H9 (cell line): Measurements from ENCODE around the gene ACTC1. TPM values are rescaled to one million over a fixed set of nuclear protein-coding genes. Genes with fewer than 3 reads are reported as not detected.

Source experiments
- DNase-seq: peaks from one replicate; pipeline ENCODE4 v3.0.0-alpha.2; 2017
- H2AFZ ChIP-seq: one replicate; pipeline ENCODE4 v1.6.1; 2013; ENCODE audit warnings: mild to moderate bottlenecking, low read length, control low read depth, moderate library complexity
- H2AK5ac ChIP-seq: 2 replicates; pipeline ENCODE4 v1.6.1; 2013; ENCODE audit warnings: low read length, control low read depth, mixed read lengths; ENCODE audit not compliant: insufficient read length
- H2BK120ac ChIP-seq: one replicate; pipeline ENCODE4 v1.6.1; 2013; ENCODE audit warnings: low read depth, mild to moderate bottlenecking, low read length, control low read depth, inconsistent platforms; ENCODE audit not compliant: poor library complexity, severe bottlenecking
- H2BK12ac ChIP-seq: 2 replicates; pipeline ENCODE4 v1.6.1; 2013; ENCODE audit warnings: low read length, control low read depth, mixed read lengths, low read depth; ENCODE audit not compliant: insufficient read length
- H2BK15ac ChIP-seq: 2 replicates; pipeline ENCODE4 v1.6.1; 2013; ENCODE audit warnings: low read depth, low read length, control low read depth
- H2BK20ac ChIP-seq: one replicate; pipeline ENCODE4 v1.6.1; 2013; ENCODE audit warnings: low read depth, mild to moderate bottlenecking, low read length, control low read depth, inconsistent platforms; ENCODE audit not compliant: poor library complexity, severe bottlenecking
- H2BK5ac ChIP-seq: 2 replicates; pipeline ENCODE4 v1.6.1; 2013; ENCODE audit warnings: low read length, control low read depth, mixed read lengths; ENCODE audit not compliant: insufficient read length
- H3K14ac ChIP-seq: 2 replicates; pipeline ENCODE4 v1.6.1; 2013; ENCODE audit warnings: low read length, control low read depth; ENCODE audit not compliant: insufficient read depth
- H3K18ac ChIP-seq: 2 replicates; pipeline ENCODE4 v1.6.1; 2013; ENCODE audit warnings: low read depth, mild to moderate bottlenecking, mixed read lengths, low read length, control low read depth; ENCODE audit not compliant: insufficient read length
- H3K23ac ChIP-seq: 2 replicates; pipeline ENCODE4 v1.6.1; 2013; ENCODE audit warnings: low read length, control low read depth, mixed read lengths, low read depth; ENCODE audit not compliant: insufficient read length
- H3K23me2 ChIP-seq: 2 replicates; pipeline ENCODE4 v1.6.1; 2013; ENCODE audit warnings: low read depth, mild to moderate bottlenecking, mixed read lengths, low read length, control low read depth; ENCODE audit not compliant: insufficient read length, poor library complexity, severe bottlenecking
- H3K27ac ChIP-seq: 2 replicates; pipeline ENCODE4 v1.5.1; 2013; ENCODE audit warnings: low read length, control low read depth, mixed read lengths, low read depth; ENCODE audit not compliant: insufficient read length
- H3K27me3 ChIP-seq: 2 replicates; pipeline ENCODE4 v1.6.1; 2013; ENCODE audit warnings: low read length, control low read depth, inconsistent platforms; ENCODE audit not compliant: insufficient read depth
- H3K4ac ChIP-seq: 2 replicates; pipeline ENCODE4 v1.6.1; 2013; ENCODE audit warnings: low read depth, mild to moderate bottlenecking, control low read depth, inconsistent platforms, low read length, moderate library complexity
- H3K4me1 ChIP-seq: 2 replicates; pipeline ENCODE4 v1.6.1; 2013; ENCODE audit warnings: low read length, control low read depth, inconsistent platforms; ENCODE audit not compliant: insufficient read depth
- H3K4me2 ChIP-seq: 2 replicates; pipeline ENCODE4 v1.6.1; 2013; ENCODE audit warnings: low read length, control low read depth, mixed read lengths; ENCODE audit not compliant: insufficient read length, insufficient read depth
- H3K56ac ChIP-seq: 2 replicates; pipeline ENCODE4 v1.6.1; 2013; ENCODE audit warnings: low read depth, mild to moderate bottlenecking, mixed read lengths, low read length, control low read depth; ENCODE audit not compliant: insufficient read length
- H3K79me1 ChIP-seq: 2 replicates; pipeline ENCODE4 v1.6.1; 2013; ENCODE audit warnings: low read depth, mild to moderate bottlenecking, moderate library complexity, low read length, control low read depth, inconsistent platforms; ENCODE audit not compliant: insufficient read depth, poor library complexity, severe bottlenecking
- H3K79me2 ChIP-seq: 2 replicates; pipeline ENCODE4 v1.6.1; 2013; ENCODE audit warnings: low read length, control low read depth, inconsistent platforms; ENCODE audit not compliant: insufficient read depth
- H3K9ac ChIP-seq: 2 replicates; pipeline ENCODE4 v1.6.1; 2013; ENCODE audit warnings: low read length, control low read depth, mixed read lengths; ENCODE audit not compliant: insufficient read length; ENCODE audit errors: extremely low read depth
- H3K9me3 ChIP-seq: one replicate; pipeline ENCODE4 v1.6.1; 2013; ENCODE audit warnings: low read depth, low read length, inconsistent platforms; ENCODE audit not compliant: control insufficient read depth
- H3T11ph ChIP-seq: one replicate; pipeline ENCODE4 v1.6.1; 2013; ENCODE audit warnings: mild to moderate bottlenecking, low read length, control low read depth, inconsistent platforms
- H4K20me1 ChIP-seq: one replicate; pipeline ENCODE4 v1.6.1; 2013; ENCODE audit not compliant: control insufficient read depth, insufficient read length, insufficient read depth
- H4K5ac ChIP-seq: 2 replicates; pipeline ENCODE4 v1.6.1; 2013; ENCODE audit warnings: low read depth, mild to moderate bottlenecking, mixed read lengths, low read length, control low read depth; ENCODE audit not compliant: insufficient read length
- H4K8ac ChIP-seq: replicated peaks from 2 replicates; pipeline ENCODE4 v1.6.1; 2013; ENCODE audit warnings: low read length, control low read depth, mixed read lengths, low read depth; ENCODE audit not compliant: insufficient read length
- H4K91ac ChIP-seq: 2 replicates; pipeline ENCODE4 v1.6.1; 2013; ENCODE audit warnings: low read depth, mild to moderate bottlenecking, moderate library complexity, mixed read lengths, low read length, control low read depth; ENCODE audit not compliant: insufficient read length
- H3K27ac Mint-ChIP-seq, 3 experiments: 2 replicates in 2 of 3; 3 replicates in 1 of 3; pipeline ENCODE4 v1.8.0; 2020 to 2021; ENCODE audit warnings: mixed read lengths in 3 of 3, mild to moderate bottlenecking in 1 of 3, moderate library complexity in 1 of 3
- H3K27me3 Mint-ChIP-seq: 2 replicates; pipeline ENCODE4 v1.8.0; 2021; ENCODE audit warnings: low read depth, mild to moderate bottlenecking, moderate library complexity, mixed read lengths
- H3K36me3 Mint-ChIP-seq, 3 experiments: 2 replicates in 2 of 3; 3 replicates in 1 of 3; pipeline ENCODE4 v1.8.0; 2020 to 2021; ENCODE audit warnings: low read depth in 3 of 3, mixed read lengths in 3 of 3; ENCODE audit not compliant: insufficient read depth in 1 of 3
- H3K4me1 Mint-ChIP-seq, 2 experiments: 2 replicates each; pipeline ENCODE4 v1.8.0; 2020; ENCODE audit warnings: mixed read lengths in 2 of 2
- H3K4me3 Mint-ChIP-seq, 2 experiments: 2 replicates in 1 of 2; 3 replicates in 1 of 2; pipeline ENCODE4 v1.8.0; 2020 to 2021; ENCODE audit warnings: mild to moderate bottlenecking in 2 of 2, mixed read lengths in 2 of 2, moderate library complexity in 1 of 2
- H3K9me3 Mint-ChIP-seq, 2 experiments: 2 replicates in 1 of 2; 3 replicates in 1 of 2; pipeline ENCODE4 v1.8.0; 2020; ENCODE audit warnings: mild to moderate bottlenecking in 2 of 2, mixed read lengths in 2 of 2, moderate library complexity in 1 of 2
- CTCF ChIP-seq: fragments of 200-600 bp; sonication (generic); conservative IDR thresholded peaks from 3 replicates; pipeline ENCODE4 v1.8.0; 2021; ENCODE audit warnings: antibody characterized with exemption, mild to moderate bottlenecking
- WGBS: extraction: QIAGEN DNeasy Blood & Tissue Kit; methylation state at CpG from one replicate; pipeline ENCODE4 v1.1.7; 2013; ENCODE audit warnings: missing lambda C conversion rate, low lambda C conversion rate, mixed read lengths; ENCODE audit not compliant: insufficient read length; ENCODE audit errors: extremely low coverage; 5-methylcytosine and 5-hydroxymethylcytosine counted together
- total RNA-seq: library from RNA; stranded (reverse); gene quantifications from 2 replicates; pipeline ENCODE4 v1.2.1, GENCODE V29; 2021

Gene ACTC1
- total RNA-seq, 1 experiment from 2014 or later: 52.2 TPM

GRCh38 chr15:34838282-34838681, 42.9 kb upstream of the ACTC1 start:
- Histone ChIP-seq H3K27me3 (no peaks in the 10 kb centered on the region), H3K18ac (no peak overlapping the region), H2BK120ac (no peak overlapping the region), H2BK20ac (no peak overlapping the region), H4K91ac (no peak overlapping the region), H3K79me2 (no peaks in the 10 kb centered on the region), H3K9me3 (no peaks in the 10 kb centered on the region), H4K5ac (no peak overlapping the region), H2BK12ac (no peak overlapping the region), H2AK5ac (no peak overlapping the region), H3K27ac (no peak overlapping the region), H4K8ac (no peak overlapping the region), H2AFZ (no peak overlapping the region), H3K23me2 (no peaks in the 10 kb centered on the region), H4K20me1 (no peaks in the 10 kb centered on the region), H3T11ph (no peak overlapping the region), H3K4me2 (no peak overlapping the region), H2BK5ac (no peak overlapping the region), H3K9ac (no peak overlapping the region), H2BK15ac (no peak overlapping the region), H3K4ac (no peak overlapping the region), H3K4me1 (no peaks in the 10 kb centered on the region), H3K23ac (no peak overlapping the region), H3K14ac (no peak overlapping the region), H3K56ac (no peak overlapping the region), H3K79me1 (no peaks in the 10 kb centered on the region)
- no peaks in the 10 kb centered on the region; a peak in 2 of 7 replicates for H3K36me3 Mint-ChIP-seq
- H3K4me1 Mint-ChIP-seq: no peaks in the 10 kb centered on the region
- H3K27me3 Mint-ChIP-seq: peaks cover 2% of the 10 kb centered on the region
- no peak overlapping the region for H3K27ac Mint-ChIP-seq
- no peak for DNase-seq
- no peak for TF ChIP-seq CTCF
- WGBS: 100% methylated on average over 2 of the region's 3 CpGs
- H3K9me3 Mint-ChIP-seq: peaks cover 0 to 18% of the 10 kb centered on the region in 2 experiments; a peak in 4 of 5 replicates
- no peak overlapping the region for H3K4me3 Mint-ChIP-seq
